K562 (cell line): ENCODE data around the gene NEXN. TPM values are rescaled to one million over a fixed set of nuclear protein-coding genes. Genes with fewer than 3 reads are reported as not detected.

Experiments used
- ATAC-seq: fragments of 200-7000 bp; cut with Tn5 transposase; 3 replicates; pipeline ENCODE4 v1.9.1; 2020; ENCODE audit warnings: moderate library complexity
- BruUV-seq: library from RNA; stranded (reverse); fragments of 400-500 nt; replicated peaks from 2 replicates; lab custom pipeline; 2021; lab: Mats Ljungman, UMichigan
- CTCF ChIA-PET: fragments of 300-600 bp; formaldehyde crosslinking; extraction: SDS; loops from one replicate; lab custom pipeline; 2021; ENCODE audit warnings: low intra/inter-chr PET ratio; lab: Yijun Ruan, JAX
- POLR2A ChIA-PET: fragments of 300-600, 350-650 bp; sonication (Branson Sonifier 250); formaldehyde crosslinking; extraction: SDS; loops from one replicate; lab custom pipeline; 2021; ENCODE audit warnings: antibody characterized with exemption, inconsistent platforms; lab: Yijun Ruan, JAX
- DNase-seq, 4 experiments: peaks; one replicate each; pipeline versions ENCODE4 v3.0.0 to v3.0.0-alpha.2; 2011 to 2018; ENCODE audit warnings: low spot score in 3 of 4, mixed read lengths in 3 of 4; ENCODE audit errors: extremely low read depth in 1 of 4
- FAIRE-seq: peaks from 2 replicates; lab custom pipeline; 2011; peaks lifted over from hg19 to GRCh38; lab: Jason Lieb, UNC
- H2AFZ ChIP-seq: 2 replicates; pipeline ENCODE4 v1.6.0; 2011; ENCODE audit warnings: low read depth, low read length, control low read depth, inconsistent platforms
- H3K27ac ChIP-seq: fragments of 200-600 bp; 3 replicates; pipeline ENCODE4 v1.8.0; 2011; ENCODE audit warnings: low read depth, mild to moderate bottlenecking, control low read depth, inconsistent platforms, low read length, moderate library complexity, mixed read lengths; ENCODE audit errors: extremely low read depth
- H3K27me3 ChIP-seq, 2 experiments: fragments of 300-600 bp in 1 of 2; 2 replicates in 1 of 2; 3 replicates in 1 of 2; pipeline versions ENCODE4 v1.6.0 to v1.8.0; 2011; ENCODE audit warnings: inconsistent platforms in 2 of 2, low read length in 2 of 2, mild to moderate bottlenecking in 1 of 2, mixed read lengths in 1 of 2, moderate library complexity in 1 of 2; ENCODE audit not compliant: control insufficient read depth in 2 of 2, insufficient read depth in 2 of 2
- H3K36me3 ChIP-seq: fragments of 300-600 bp; 3 replicates; pipeline ENCODE4 v1.8.0; 2011; ENCODE audit warnings: mild to moderate bottlenecking, low read length, inconsistent platforms; ENCODE audit not compliant: control insufficient read depth, insufficient read depth
- H3K4me1 ChIP-seq, 2 experiments: fragments of 200-600 bp in 1 of 2; replicated peaks in 1 of 2; 2 replicates in 1 of 2; 3 replicates in 1 of 2; pipeline versions ENCODE4 v1.5.1 to v1.8.0; 2011; ENCODE audit warnings: inconsistent platforms in 2 of 2, low read length in 2 of 2, mild to moderate bottlenecking in 1 of 2, mixed read lengths in 1 of 2, moderate library complexity in 1 of 2; ENCODE audit not compliant: control insufficient read depth in 2 of 2, insufficient read depth in 2 of 2
- H3K4me2 ChIP-seq: 2 replicates; pipeline ENCODE4 v1.6.1; 2011; ENCODE audit warnings: low read length, control low read depth, inconsistent platforms, mixed read lengths; ENCODE audit not compliant: insufficient read depth
- H3K4me3 ChIP-seq: fragments of 200-600 bp; sonication (generic), shearing (Covaris generic); 2 replicates; pipeline ENCODE4 v1.5.1; 2016; ENCODE audit warnings: control low read depth, inconsistent platforms
- H3K79me2 ChIP-seq: fragments of 200-600 bp; 3 replicates; pipeline ENCODE4 v1.8.0; 2011; ENCODE audit warnings: low read length, inconsistent platforms; ENCODE audit not compliant: control insufficient read depth, insufficient read depth
- H3K9ac ChIP-seq, 2 experiments: 2 replicates each; pipeline versions ENCODE4 v1.6.0 to v1.6.1; 2011; ENCODE audit warnings: low read depth in 2 of 2, low read length in 2 of 2, control low read depth in 1 of 2, inconsistent platforms in 1 of 2, mild to moderate bottlenecking in 1 of 2, mixed read lengths in 1 of 2; ENCODE audit not compliant: insufficient read depth in 1 of 2
- H3K9me1 ChIP-seq: one replicate; pipeline ENCODE4 v1.6.0; 2011; ENCODE audit warnings: inconsistent platforms, mild to moderate bottlenecking, low read length, moderate library complexity; ENCODE audit not compliant: control insufficient read depth, insufficient read depth
- H3K9me3 ChIP-seq: replicated peaks from 2 replicates; pipeline ENCODE4 v1.5.1; 2011; ENCODE audit warnings: low read depth, low read length, inconsistent platforms; ENCODE audit not compliant: control insufficient read depth, insufficient read depth
- H4K20me1 ChIP-seq: replicated peaks from 2 replicates; pipeline ENCODE4 v1.6.1; 2011; ENCODE audit warnings: low read length, inconsistent platforms, mixed read lengths; ENCODE audit not compliant: control insufficient read depth, insufficient read depth
- C11orf30 ChIP-seq: fragments of 450-650 bp; IDR thresholded peaks from 2 replicates; pipeline ENCODE4 v1.6.1; 2016; ENCODE audit warnings: low read depth, mild to moderate bottlenecking
- DPF2 ChIP-seq: fragments of 450-650 bp; IDR thresholded peaks from 2 replicates; pipeline ENCODE4 v1.6.1; 2016
- FOSL1 ChIP-seq: fragments of 200-800 bp; sonication (Bioruptor generic); conservative IDR thresholded peaks from 2 replicates; pipeline ENCODE4 v1.6.1; 2016; ENCODE audit warnings: missing genetic modification characterization, missing compliant biosample characterization
- FOXA3 ChIP-seq, 2 experiments: fragments of 450-650 bp in 1 of 2; sonication (generic) in 1 of 2; formaldehyde crosslinking; IDR thresholded peaks in 1 of 2; conservative IDR thresholded peaks in 1 of 2; 2 replicates each; pipeline versions ENCODE4 v1.4.0 to v1.8.0; 2020 to 2022; ENCODE audit warnings: mild to moderate bottlenecking in 2 of 2, missing genetic modification reagents in 1 of 2
- HNRNPL ChIP-seq: fragments of 200-400 bp; formaldehyde crosslinking; IDR thresholded peaks from 2 replicates; pipeline ENCODE4 v1.6.1; 2017; ENCODE audit warnings: low read depth, mild to moderate bottlenecking, low read length
- HNRNPUL1 ChIP-seq: fragments of 200-400 bp; formaldehyde crosslinking; IDR thresholded peaks from 2 replicates; pipeline ENCODE4 v1.6.1; 2017; ENCODE audit warnings: low read length
- MAFG ChIP-seq: fragments of 450-650 bp; conservative IDR thresholded peaks from 2 replicates; pipeline ENCODE4 v1.6.1; 2016; ENCODE audit warnings: missing genetic modification characterization, missing compliant biosample characterization
- NFIC ChIP-seq: fragments of 450-650 bp; IDR thresholded peaks from 2 replicates; pipeline ENCODE4 v1.6.1; 2017; ENCODE audit warnings: mild to moderate bottlenecking, inconsistent platforms
- POLR2G ChIP-seq: fragments of 200-400 bp; formaldehyde crosslinking; IDR thresholded peaks from 2 replicates; pipeline ENCODE4 v1.6.1; 2017; ENCODE audit warnings: low read depth, mild to moderate bottlenecking, antibody characterized with exemption, low read length, moderate library complexity
- PRMT5 ChIP-seq: sonication (generic); formaldehyde crosslinking; IDR thresholded peaks from 2 replicates; pipeline ENCODE4 v1.5.0; 2020; ENCODE audit warnings: missing genetic modification reagents
- SAFB ChIP-seq: fragments of 200-400 bp; formaldehyde crosslinking; IDR thresholded peaks from 2 replicates; pipeline ENCODE4 v1.6.1; 2017; ENCODE audit warnings: low read depth, low read length, borderline replicate concordance
- TCF7L2 ChIP-seq: fragments of 150-350 bp; IDR thresholded peaks from 2 replicates; pipeline ENCODE4 v1.6.1; 2016; ENCODE audit warnings: low read depth, mild to moderate bottlenecking, low read length, moderate library complexity
- TEAD1 ChIP-seq, 2 experiments: fragments of 450-650 bp in 1 of 2; sonication (generic) in 1 of 2; formaldehyde crosslinking; IDR thresholded peaks; 2 replicates each; pipeline versions ENCODE4 v1.4.0 to v1.8.0; 2020 to 2022; ENCODE audit warnings: mild to moderate bottlenecking in 2 of 2, missing genetic modification reagents in 1 of 2
- THRAP3 ChIP-seq: fragments of 450-650 bp; IDR thresholded peaks from 2 replicates; pipeline ENCODE4 v1.6.1; 2016; ENCODE audit warnings: mild to moderate bottlenecking, inconsistent platforms, borderline replicate concordance
- ZC3H4 ChIP-seq: sonication (generic); formaldehyde crosslinking; IDR thresholded peaks from 2 replicates; pipeline ENCODE4 v1.9.0; 2021; ENCODE audit warnings: missing genetic modification reagents, borderline replicate concordance
- ZNF316 ChIP-seq: fragments of 450-650 bp; IDR thresholded peaks from 2 replicates; pipeline ENCODE4 v1.6.1; 2016
- WGBS: fragments of 100-300 bp; shearing (Covaris generic); methylation state at CpG from one replicate; pipeline ENCODE4 v1.1.6; 2016; ENCODE audit warnings: low coverage, mixed read lengths; ENCODE audit not compliant: insufficient coverage; ENCODE audit errors: missing lambda C conversion rate; 5-methylcytosine and 5-hydroxymethylcytosine counted together
- in situ Hi-C: fragments of 300-500 bp; cut with MboI; formaldehyde crosslinking; loops from 4 replicates; pipeline ENCODE4 v1.15.0; 2018; ENCODE audit warnings: inconsistent platforms, mixed read lengths
- intact Hi-C: fragments of 100-400 bp; cut with micrococcal nuclease; formaldehyde crosslinking; loops from 2 replicates; pipeline ENCODE4 v1.14.2; 2022
- polyA plus RNA-seq, 8 experiments: library from polyadenylated mRNA; depleted of rRNA in 4 of 8; stranded (reverse) in 5 of 8; unstranded in 3 of 8; fragments of >200 nt; fragmentation: Nextera tagmentation in 2 of 8; fragmentation: Illumina TruSeq in 1 of 8; extraction: Ambion mirVana in 2 of 8; extraction: Trizol in 1 of 8; gene quantifications; 2 replicates each; pipeline versions ENCODE4 v1.2.1 to v1.2.3, GENCODE V29; 2011 to 2014; ENCODE audit warnings: inconsistent platforms in 1 of 8, missing spikeins in 1 of 8
- total RNA-seq, 7 experiments: library from RNA; depleted of rRNA in 6 of 7; stranded (reverse); fragments of >200 nt in 6 of 7; fragmentation: Illumina TruSeq in 2 of 7; extraction: Trizol in 2 of 7; gene quantifications; 2 replicates each; pipeline versions ENCODE4 v1.2.1 to v1.2.3, GENCODE V29; 2011 to 2021; ENCODE audit warnings: low replicate concordance in 1 of 7

NEXN gene
- total and polyA plus RNA-seq, 9 of the 15 experiments (the other 6 are each of a cell fraction or from before 2014, with no cell fraction given), result 0.18 to 1.8 (median 0.76) TPM

DNA sequence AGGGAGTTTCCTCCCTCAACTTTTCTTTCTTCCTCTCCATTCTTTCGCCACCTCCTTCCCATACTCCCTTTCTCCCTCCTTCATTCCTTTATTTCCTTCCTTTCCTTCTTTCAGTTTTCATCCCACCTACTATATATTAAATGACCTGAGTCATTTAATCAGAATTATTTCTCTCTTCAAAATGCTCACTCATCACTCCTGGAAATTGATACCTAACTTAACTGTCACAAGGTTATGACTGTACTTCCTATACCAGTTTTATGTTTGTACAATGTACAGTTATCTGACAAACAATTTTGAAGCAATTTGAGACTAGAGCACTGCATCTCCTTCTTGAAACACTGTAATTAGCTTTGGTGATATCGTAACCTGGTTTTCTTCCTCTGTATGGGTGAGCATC is 41.4 kb downstream of the NEXN start:
- no peak for FAIRE-seq
- no peaks in the 10 kb centered on the region for H4K20me1 ChIP-seq
- ChIA-PET POLR2A (no interaction called here), CTCF (no interaction called here)
- H3K27ac ChIP-seq, result no peak overlapping the region
- no peak overlapping the region for H3K4me3 ChIP-seq
- H3K9me1 ChIP-seq, result no peaks in the 10 kb centered on the region
- no peak for DNase-seq
- H3K27me3 ChIP-seq, result no peaks in the 10 kb centered on the region
- no peaks in the 10 kb centered on the region for H3K4me1 ChIP-seq
- intact Hi-C loops, result no loop called here
- in situ Hi-C loops, result no loop called here
- TF ChIP-seq DPF2 (no peak), TCF7L2 (no peak), MAFG (tag) (peak; percentile 56), FOSL1 (tag) (peak; percentile 29; the same call in 1 of the 2 replicates), ZNF316 (peak; percentile 74), PRMT5 (CRISPR knock-in tag) (no peak), POLR2G (no peak), HNRNPUL1 (no peak), TEAD1 (CRISPR knock-in tag; IDR thresholded peaks at IDR 0.05) (no peak), THRAP3 (no peak), HNRNPL (no peak), ZC3H4 (CRISPR knock-in tag) (no peak), FOXA3 (CRISPR knock-in tag; conservative IDR thresholded peaks at IDR 0.05 in 1 of 2, IDR thresholded peaks at IDR 0.05 in 1 of 2) (no peak), C11orf30 (peak; percentile 49; the same call in 1 of the 2 replicates), NFIC (no peak), SAFB (no peak)
- no peak for ATAC-seq
- no peak overlapping the region for H2AFZ ChIP-seq
- H3K4me2 ChIP-seq, result no peak overlapping the region
- H3K9me3 ChIP-seq, result no peaks in the 10 kb centered on the region
- no peak overlapping the region for H3K9ac ChIP-seq
- no TSS peak for BruUV-seq
- no peaks in the 10 kb centered on the region for H3K79me2 ChIP-seq
- H3K36me3 ChIP-seq, result no peaks in the 10 kb centered on the region
- 63% methylated on average over 2 of the region's 2 CpGs for WGBS
